ENCODE results near the gene TUNAR. TPM values are rescaled to one million over a fixed set of nuclear protein-coding genes. Genes with fewer than 3 reads are reported as not detected.

The TUNAR gene
- total RNA-seq, 6 donors from 2014 or later = 0.10 TPM; not detected in 5

DNA sequence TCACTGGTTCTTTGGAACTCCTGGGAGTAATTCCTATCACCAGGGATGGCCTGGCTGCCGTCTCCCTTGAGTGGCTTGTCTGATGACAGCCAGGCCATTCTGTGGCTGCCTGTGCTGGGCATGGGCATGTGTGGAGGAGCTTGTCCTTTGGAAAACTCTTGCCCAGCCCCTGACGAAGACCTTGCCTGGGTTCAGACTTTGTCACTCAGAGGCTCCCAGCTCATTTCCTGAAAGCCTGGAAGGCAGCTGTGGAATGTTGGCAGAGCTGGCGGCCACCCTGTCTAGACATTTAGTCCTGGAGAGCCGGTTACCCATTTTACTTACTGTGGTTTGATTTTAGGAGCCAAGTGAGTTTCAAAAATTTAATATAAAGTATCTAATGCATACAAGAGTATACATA is 34.0 kb downstream of the TUNAR start:
- Histone ChIP-seq H3K36me3 (no peaks in the 10 kb centered on the region), H3K9me3 (no peaks in the 10 kb centered on the region), H3K27me3 (peaks cover 0 to 3% (median 0%) of the 10 kb centered on the region in 4 donors), H3K4me1 (no peaks in the 10 kb centered on the region), H3K4me3 (no peak overlapping the region), H3K27ac (no peak overlapping the region)
- TF ChIP-seq EP300 (IDR thresholded peaks at IDR 0.05) (no peak), POLR2AphosphoS5 (IDR thresholded peaks at IDR 0.05) (no peak), POLR2A (IDR thresholded peaks at IDR 0.05) (no peak)
- TF ChIP-seq, protein P1, sequence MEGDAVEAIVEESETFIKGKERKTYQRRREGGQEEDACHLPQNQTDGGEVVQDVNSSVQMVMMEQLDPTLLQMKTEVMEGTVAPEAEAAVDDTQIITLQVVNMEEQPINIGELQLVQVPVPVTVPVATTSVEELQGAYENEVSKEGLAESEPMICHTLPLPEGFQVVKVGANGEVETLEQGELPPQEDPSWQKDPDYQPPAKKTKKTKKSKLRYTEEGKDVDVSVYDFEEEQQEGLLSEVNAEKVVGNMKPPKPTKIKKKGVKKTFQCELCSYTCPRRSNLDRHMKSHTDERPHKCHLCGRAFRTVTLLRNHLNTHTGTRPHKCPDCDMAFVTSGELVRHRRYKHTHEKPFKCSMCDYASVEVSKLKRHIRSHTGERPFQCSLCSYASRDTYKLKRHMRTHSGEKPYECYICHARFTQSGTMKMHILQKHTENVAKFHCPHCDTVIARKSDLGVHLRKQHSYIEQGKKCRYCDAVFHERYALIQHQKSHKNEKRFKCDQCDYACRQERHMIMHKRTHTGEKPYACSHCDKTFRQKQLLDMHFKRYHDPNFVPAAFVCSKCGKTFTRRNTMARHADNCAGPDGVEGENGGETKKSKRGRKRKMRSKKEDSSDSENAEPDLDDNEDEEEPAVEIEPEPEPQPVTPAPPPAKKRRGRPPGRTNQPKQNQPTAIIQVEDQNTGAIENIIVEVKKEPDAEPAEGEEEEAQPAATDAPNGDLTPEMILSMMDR (IDR thresholded peaks at IDR 0.05) = no peak
- ATAC-seq (ENCODE audit: low FRiP score in 2 of 2) = no peak
- 37 to 42% methylated on average over 4 of the region's 4 CpGs for WGBS, 2 donors
- DNase-seq = no peak

DNA sequence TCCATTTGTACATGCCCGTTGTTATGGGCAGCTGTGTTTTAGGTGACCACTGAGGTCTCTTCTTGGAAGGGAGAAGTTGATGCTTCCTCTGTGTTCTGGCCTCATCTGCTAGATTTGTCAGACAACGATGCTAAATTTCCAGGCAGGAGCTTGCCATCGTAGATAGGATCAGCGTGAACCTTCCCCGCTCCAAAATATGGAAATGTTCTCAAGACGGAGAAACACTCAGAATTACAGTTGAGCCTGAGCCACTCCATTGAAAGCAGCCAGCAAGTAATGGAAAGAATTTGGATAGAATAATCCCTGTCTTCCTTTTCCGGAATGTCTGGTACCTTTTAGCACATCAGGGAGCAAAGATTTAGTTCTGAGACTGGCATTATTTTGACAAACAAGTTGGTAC is 34.8 kb downstream of the TUNAR start:
- 89 to 94% methylated on average over 7 of the region's 7 CpGs for WGBS, 2 donors
- ATAC-seq (ENCODE audit: low FRiP score in 2 of 2) (no peak), DNase-seq (no peak)
- peaks cover 0 to 3% (median 0%) of the 10 kb centered on the region in 4 donors for H3K27me3 ChIP-seq
- H3K27ac ChIP-seq = no peak overlapping the region
- no peaks in the 10 kb centered on the region for H3K36me3 ChIP-seq
- H3K9me3 ChIP-seq = no peaks in the 10 kb centered on the region
- H3K4me3 ChIP-seq = no peak overlapping the region
- no peaks in the 10 kb centered on the region for H3K4me1 ChIP-seq
- TF ChIP-seq POLR2AphosphoS5 (IDR thresholded peaks at IDR 0.05) (no peak), POLR2A (IDR thresholded peaks at IDR 0.05) (no peak), EP300 (IDR thresholded peaks at IDR 0.05) (no peak)
- TF ChIP-seq, protein P1 (IDR thresholded peaks at IDR 0.05) = no peak

DNA sequence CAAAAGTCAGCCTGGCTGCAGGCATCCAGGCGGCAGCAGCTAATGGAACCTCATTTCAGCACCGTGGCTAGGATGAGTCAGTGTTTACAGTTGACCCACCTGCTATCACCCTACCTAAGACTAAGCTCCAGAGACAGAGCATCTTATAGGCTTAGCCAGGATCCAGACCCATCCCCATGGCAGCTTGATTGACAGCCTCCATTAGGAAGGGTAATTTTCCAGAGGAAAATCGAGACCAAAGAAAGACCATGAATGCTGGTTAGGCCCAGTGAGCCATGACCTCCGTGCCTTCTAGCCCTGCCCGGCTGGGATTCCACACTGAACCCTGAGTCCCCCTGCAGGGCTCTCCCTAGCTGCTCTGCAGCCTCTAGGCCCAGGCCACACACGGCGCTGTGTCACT is 38.7 kb downstream of the TUNAR start:
- Histone ChIP-seq H3K9me3 (no peaks in the 10 kb centered on the region), H3K36me3 (no peaks in the 10 kb centered on the region), H3K27me3 (peaks cover 0 to 3% (median 0%) of the 10 kb centered on the region in 4 donors), H3K27ac (no peak overlapping the region), H3K4me1 (no peaks in the 10 kb centered on the region), H3K4me3 (no peak overlapping the region)
- DNase-seq (no peak), ATAC-seq (ENCODE audit: low FRiP score in 2 of 2) (no peak)
- WGBS, 2 donors = 15 to 45% methylated on average over 2 to 7 of the region's 7 CpGs
- TF ChIP-seq POLR2A (IDR thresholded peaks at IDR 0.05) (no peak), EP300 (IDR thresholded peaks at IDR 0.05) (no peak), POLR2AphosphoS5 (IDR thresholded peaks at IDR 0.05) (no peak)
- TF ChIP-seq, protein P1 (IDR thresholded peaks at IDR 0.05) = no peak

DNA sequence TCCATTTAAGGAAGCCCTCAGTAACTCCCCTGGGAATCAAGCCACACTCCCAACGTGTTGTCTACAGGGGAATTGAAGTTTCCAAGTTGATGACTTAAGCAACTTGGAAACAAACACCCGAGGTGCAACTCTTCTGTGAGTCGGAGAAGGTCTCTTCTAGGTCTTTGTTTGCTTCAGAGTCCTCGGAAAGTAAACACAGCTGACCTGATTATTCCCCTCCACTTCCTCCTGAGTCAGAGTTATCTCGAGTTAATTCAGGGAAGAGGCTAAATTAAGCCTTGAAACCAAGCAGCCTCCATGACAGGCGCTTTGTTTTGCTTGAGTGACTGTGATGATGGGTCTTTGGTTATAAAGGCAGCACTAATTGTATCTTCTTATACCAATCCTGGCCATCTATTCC is 41.8 kb downstream of the TUNAR start:
- WGBS, 2 donors = 4 to 5% methylated on average over 6 of the region's 6 CpGs
- no peak for ATAC-seq (ENCODE audit: low FRiP score in 2 of 2)

More for the DNA sequence above, 41.8 kb downstream of the TUNAR start:
- Histone ChIP-seq H3K36me3 (no peaks in the 10 kb centered on the region), H3K27me3 (no peaks in the 10 kb centered on the region), H3K9me3 (no peaks in the 10 kb centered on the region), H3K27ac (no peak overlapping the region), H3K4me1 (no peaks in the 10 kb centered on the region), H3K4me3 (no peak overlapping the region)
- TF ChIP-seq EP300 (IDR thresholded peaks at IDR 0.05) (no peak), POLR2AphosphoS5 (IDR thresholded peaks at IDR 0.05) (no peak), POLR2A (IDR thresholded peaks at IDR 0.05) (no peak)
- TF ChIP-seq, protein P1 (IDR thresholded peaks at IDR 0.05) = no peak
- no peak for DNase-seq

Measured in upper lobe of left lung (tissue), 6 donors.